ENCODE results near the gene SGK1. TPM values are rescaled to one million over a fixed set of nuclear protein-coding genes. Genes with fewer than 3 reads are reported as not detected.

Gene SGK1
- total RNA-seq, 1 experiment from 2014 or later = 42.6 TPM

DNA sequence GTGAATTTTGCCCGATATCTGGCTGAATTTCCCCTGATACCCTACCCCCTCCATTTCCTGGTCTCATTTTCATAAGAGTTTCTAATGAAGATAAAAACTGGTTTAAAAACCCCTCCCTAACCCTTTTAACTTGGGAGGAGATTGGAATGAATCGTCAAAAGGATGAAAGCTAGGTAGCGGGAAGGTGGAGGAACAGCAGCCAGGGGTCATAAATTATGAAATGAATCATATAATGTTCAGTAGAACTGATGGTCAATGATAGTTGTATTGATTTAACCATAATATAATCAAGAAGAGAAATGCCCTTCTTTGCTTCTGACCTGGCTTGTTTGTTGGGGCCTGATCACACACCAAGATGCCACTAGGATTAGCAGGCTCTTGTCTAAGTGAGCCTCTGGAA is 38.5 kb upstream of the SGK1 start:
- ChIA-PET POLR2A (no interaction called here), CTCF (no interaction called here)
- H3K27me3 ChIP-seq (replicated peaks; ENCODE audit: control insufficient read depth, insufficient read depth, low read length) = no peaks in the 10 kb centered on the region
- intact Hi-C loops (cut with micrococcal nuclease; ENCODE audit: unreplicated experiment) = no loop called here
- H3K4me1 ChIP-seq = 0 out of 2 replicates have a peak, but pooled peaks cover 3% of the 10 kb centered on the region
- no peaks in the 10 kb centered on the region for H3K36me3 ChIP-seq (ENCODE audit: control insufficient read depth, insufficient read depth, low read length)
- no peak overlapping the region for H3K4me3 Mint-ChIP-seq (ENCODE audit: unreplicated experiment)
- no TSS peak for BruUV-seq (replicated peaks)
- H3K36me3 Mint-ChIP-seq (ENCODE audit: insufficient read depth, unreplicated experiment) = no peaks in the 10 kb centered on the region
- TF ChIP-seq, protein P1, sequence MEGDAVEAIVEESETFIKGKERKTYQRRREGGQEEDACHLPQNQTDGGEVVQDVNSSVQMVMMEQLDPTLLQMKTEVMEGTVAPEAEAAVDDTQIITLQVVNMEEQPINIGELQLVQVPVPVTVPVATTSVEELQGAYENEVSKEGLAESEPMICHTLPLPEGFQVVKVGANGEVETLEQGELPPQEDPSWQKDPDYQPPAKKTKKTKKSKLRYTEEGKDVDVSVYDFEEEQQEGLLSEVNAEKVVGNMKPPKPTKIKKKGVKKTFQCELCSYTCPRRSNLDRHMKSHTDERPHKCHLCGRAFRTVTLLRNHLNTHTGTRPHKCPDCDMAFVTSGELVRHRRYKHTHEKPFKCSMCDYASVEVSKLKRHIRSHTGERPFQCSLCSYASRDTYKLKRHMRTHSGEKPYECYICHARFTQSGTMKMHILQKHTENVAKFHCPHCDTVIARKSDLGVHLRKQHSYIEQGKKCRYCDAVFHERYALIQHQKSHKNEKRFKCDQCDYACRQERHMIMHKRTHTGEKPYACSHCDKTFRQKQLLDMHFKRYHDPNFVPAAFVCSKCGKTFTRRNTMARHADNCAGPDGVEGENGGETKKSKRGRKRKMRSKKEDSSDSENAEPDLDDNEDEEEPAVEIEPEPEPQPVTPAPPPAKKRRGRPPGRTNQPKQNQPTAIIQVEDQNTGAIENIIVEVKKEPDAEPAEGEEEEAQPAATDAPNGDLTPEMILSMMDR (IDR thresholded peaks at IDR 0.05; ENCODE audit: insufficient read depth in 1 of 2, low read depth in 1 of 2, low read length in 1 of 2, severe bottlenecking in 1 of 2, unreplicated experiment in 1 of 2) = no peak
- peaks cover 5% of the 10 kb centered on the region for H3K4me1 Mint-ChIP-seq (ENCODE audit: low read depth, unreplicated experiment)
- H3K27ac Mint-ChIP-seq (ENCODE audit: unreplicated experiment) = no peak overlapping the region
- H3K27me3 Mint-ChIP-seq (ENCODE audit: insufficient read depth, unreplicated experiment) = no peaks in the 10 kb centered on the region
- no peaks in the 10 kb centered on the region; the same call in 1 of the 2 replicates for H3K9me3 ChIP-seq
- no peak overlapping the region for H3K4me3 ChIP-seq (ENCODE audit: low read depth, low read length)
- H3K9me3 Mint-ChIP-seq (ENCODE audit: unreplicated experiment) = peaks cover 9% of the 10 kb centered on the region
- DNase-seq = no peak

DNA sequence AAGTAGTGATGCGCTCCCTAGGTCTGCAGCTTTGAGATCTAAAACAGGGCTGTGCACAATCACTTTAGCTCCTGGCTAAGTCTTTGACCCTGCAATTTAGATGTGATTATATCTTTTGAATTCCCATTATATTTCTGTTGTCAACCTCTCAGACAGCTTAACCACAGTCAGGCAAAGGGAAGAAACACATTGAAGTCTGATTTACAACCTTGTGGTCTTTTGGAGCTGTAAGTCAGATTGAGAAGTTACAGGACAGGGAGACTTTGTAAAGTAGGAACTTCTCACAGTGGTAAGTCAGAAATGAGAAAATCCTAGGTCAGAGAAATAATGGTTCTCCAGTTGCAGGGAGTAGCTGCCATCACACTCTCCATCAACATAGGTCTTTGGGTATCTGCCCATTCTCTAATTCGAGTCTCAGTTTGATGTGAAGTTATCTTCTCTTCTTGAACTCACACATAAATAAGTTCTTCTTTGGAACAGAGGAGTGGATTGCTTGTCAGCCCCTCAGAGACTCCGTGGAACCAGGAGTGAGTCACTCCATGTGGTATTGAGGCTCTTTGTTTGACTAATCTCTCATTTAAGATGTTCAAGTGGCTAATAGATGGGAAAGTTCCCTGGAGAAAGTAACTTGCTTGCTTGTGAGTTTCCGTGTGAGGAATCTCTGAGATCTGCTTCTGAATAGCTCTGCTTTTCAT is 35.0 kb upstream of the SGK1 start:
- Mint-ChIP-seq H3K27me3 (ENCODE audit: insufficient read depth, unreplicated experiment) (no peaks in the 10 kb centered on the region), H3K9me3 (ENCODE audit: unreplicated experiment) (peaks cover 9% of the 10 kb centered on the region), H3K36me3 (ENCODE audit: insufficient read depth, unreplicated experiment) (no peaks in the 10 kb centered on the region), H3K4me3 (ENCODE audit: unreplicated experiment) (no peak overlapping the region), H3K27ac (ENCODE audit: unreplicated experiment) (no peak overlapping the region), H3K4me1 (ENCODE audit: low read depth, unreplicated experiment) (no peaks in the 10 kb centered on the region)
- no TSS peak for BruUV-seq (replicated peaks)
- no peaks in the 10 kb centered on the region for H3K4me1 ChIP-seq
- ChIA-PET CTCF (no interaction called here), POLR2A (no interaction called here)
- TF ChIP-seq, protein P1 (IDR thresholded peaks at IDR 0.05; ENCODE audit: insufficient read depth in 1 of 2, low read depth in 1 of 2, low read length in 1 of 2, severe bottlenecking in 1 of 2, unreplicated experiment in 1 of 2) = no peak
- no peaks in the 10 kb centered on the region for H3K9me3 ChIP-seq
- H3K4me3 ChIP-seq (ENCODE audit: low read depth, low read length) = no peak overlapping the region
- H3K27me3 ChIP-seq (replicated peaks; ENCODE audit: control insufficient read depth, insufficient read depth, low read length) = no peaks in the 10 kb centered on the region
- intact Hi-C loops (cut with micrococcal nuclease; ENCODE audit: unreplicated experiment) = no loop called here
- DNase-seq = no peak
- no peaks in the 10 kb centered on the region for H3K36me3 ChIP-seq (ENCODE audit: control insufficient read depth, insufficient read depth, low read length)

DNA sequence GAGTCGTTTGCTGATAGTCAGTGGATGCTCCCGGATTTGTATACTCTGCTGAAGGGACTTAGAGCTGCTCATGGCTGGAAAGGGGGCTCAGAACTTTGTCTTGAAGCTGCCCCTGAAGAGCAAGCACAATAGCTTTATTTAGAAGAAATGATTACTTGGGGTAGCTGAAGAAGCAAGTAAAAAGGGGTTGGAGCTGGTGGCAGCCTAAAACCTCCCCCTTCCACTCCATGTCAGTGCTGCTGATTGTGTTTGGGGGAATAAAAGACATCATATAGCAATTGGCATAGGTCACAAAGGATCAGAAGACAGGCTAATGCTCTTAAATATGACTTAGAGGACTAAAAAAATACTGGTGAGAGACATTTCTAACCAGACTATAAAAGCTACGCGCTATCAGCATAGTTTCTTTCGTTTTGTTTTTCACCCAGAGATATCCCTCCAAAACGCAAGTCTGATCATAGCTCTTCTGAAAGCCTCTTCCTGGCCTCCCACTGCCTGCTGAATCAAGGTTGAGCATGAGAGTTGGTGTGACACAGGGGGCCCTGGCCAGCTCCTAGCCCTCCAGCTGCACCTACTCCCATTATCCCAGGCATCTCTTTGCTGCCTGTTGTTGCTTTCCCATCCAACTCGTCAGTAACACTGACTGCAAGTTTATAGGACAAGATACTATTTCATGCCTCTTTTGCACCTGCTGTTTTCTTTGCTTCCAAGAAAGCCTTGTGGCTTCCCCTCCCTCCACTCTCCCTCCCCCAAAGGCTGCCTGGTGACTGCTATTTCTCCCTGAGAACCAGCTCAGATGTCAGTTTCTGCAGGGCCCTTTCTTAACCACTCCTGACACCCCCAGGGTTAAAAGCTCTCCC is 33.9 kb upstream of the SGK1 start:
- Mint-ChIP-seq H3K4me3 (ENCODE audit: unreplicated experiment) (no peak overlapping the region), H3K9me3 (ENCODE audit: unreplicated experiment) (peaks cover 9% of the 10 kb centered on the region), H3K36me3 (ENCODE audit: insufficient read depth, unreplicated experiment) (no peaks in the 10 kb centered on the region), H3K27ac (ENCODE audit: unreplicated experiment) (no peak overlapping the region), H3K4me1 (ENCODE audit: low read depth, unreplicated experiment) (no peaks in the 10 kb centered on the region), H3K27me3 (ENCODE audit: insufficient read depth, unreplicated experiment) (no peaks in the 10 kb centered on the region)
- H3K4me1 ChIP-seq = no peaks in the 10 kb centered on the region
- no peaks in the 10 kb centered on the region for H3K9me3 ChIP-seq
- H3K4me3 ChIP-seq (ENCODE audit: low read depth, low read length) = no peak overlapping the region
- BruUV-seq (replicated peaks) = no TSS peak
- TF ChIP-seq, protein P1 (IDR thresholded peaks at IDR 0.05; ENCODE audit: insufficient read depth in 1 of 2, low read depth in 1 of 2, low read length in 1 of 2, severe bottlenecking in 1 of 2, unreplicated experiment in 1 of 2) = no peak
- intact Hi-C loops (cut with micrococcal nuclease; ENCODE audit: unreplicated experiment) = no loop called here
- no peaks in the 10 kb centered on the region for H3K36me3 ChIP-seq (ENCODE audit: control insufficient read depth, insufficient read depth, low read length)
- ChIA-PET CTCF (no interaction called here), POLR2A (no interaction called here)
- H3K27me3 ChIP-seq (replicated peaks; ENCODE audit: control insufficient read depth, insufficient read depth, low read length) = no peaks in the 10 kb centered on the region
- DNase-seq = no peak

Data from Caco-2 (cell line).